WERI-Rb-1 (cell line): ENCODE data around the gene GAPVD1.

ENCODE experiments used
- DNase-seq: peaks from one replicate; pipeline ENCODE4 v3.0.0-alpha.2; 2020
- H3K27ac ChIP-seq: fragments of 250-450 bp; sonication (Bioruptor Pico); 2 replicates; pipeline ENCODE4 v1.5.1; 2020; ENCODE audit warnings: mild to moderate bottlenecking, moderate library complexity
- H3K27me3 ChIP-seq: fragments of 250-450 bp; sonication (Bioruptor Pico); 2 replicates; pipeline ENCODE4 v1.5.1; 2021; ENCODE audit warnings: mild to moderate bottlenecking, low read depth, moderate library complexity; ENCODE audit not compliant: insufficient read depth, severe bottlenecking
- H3K36me3 ChIP-seq: fragments of 250-450 bp; sonication (Bioruptor Pico); 2 replicates; pipeline ENCODE4 v1.5.1; 2020; ENCODE audit warnings: mild to moderate bottlenecking, moderate library complexity
- H3K4me3 ChIP-seq: 2 replicates; pipeline ENCODE4 v1.5.1; 2011; ENCODE audit warnings: low read depth, mild to moderate bottlenecking, control low read depth, low read length
- H3K9me3 ChIP-seq: fragments of 250-450 bp; sonication (Bioruptor Pico); 2 replicates; pipeline ENCODE4 v1.5.1; 2021; ENCODE audit warnings: mild to moderate bottlenecking, moderate library complexity; ENCODE audit not compliant: severe bottlenecking
- TF ChIP-seq, protein P1 (sequence below): IDR thresholded peaks from 2 replicates; pipeline ENCODE4 v1.5.1; 2011; ENCODE audit warnings: low read depth, mild to moderate bottlenecking, control low read depth, inconsistent platforms, low read length

GAPVD1 gene

DNA sequence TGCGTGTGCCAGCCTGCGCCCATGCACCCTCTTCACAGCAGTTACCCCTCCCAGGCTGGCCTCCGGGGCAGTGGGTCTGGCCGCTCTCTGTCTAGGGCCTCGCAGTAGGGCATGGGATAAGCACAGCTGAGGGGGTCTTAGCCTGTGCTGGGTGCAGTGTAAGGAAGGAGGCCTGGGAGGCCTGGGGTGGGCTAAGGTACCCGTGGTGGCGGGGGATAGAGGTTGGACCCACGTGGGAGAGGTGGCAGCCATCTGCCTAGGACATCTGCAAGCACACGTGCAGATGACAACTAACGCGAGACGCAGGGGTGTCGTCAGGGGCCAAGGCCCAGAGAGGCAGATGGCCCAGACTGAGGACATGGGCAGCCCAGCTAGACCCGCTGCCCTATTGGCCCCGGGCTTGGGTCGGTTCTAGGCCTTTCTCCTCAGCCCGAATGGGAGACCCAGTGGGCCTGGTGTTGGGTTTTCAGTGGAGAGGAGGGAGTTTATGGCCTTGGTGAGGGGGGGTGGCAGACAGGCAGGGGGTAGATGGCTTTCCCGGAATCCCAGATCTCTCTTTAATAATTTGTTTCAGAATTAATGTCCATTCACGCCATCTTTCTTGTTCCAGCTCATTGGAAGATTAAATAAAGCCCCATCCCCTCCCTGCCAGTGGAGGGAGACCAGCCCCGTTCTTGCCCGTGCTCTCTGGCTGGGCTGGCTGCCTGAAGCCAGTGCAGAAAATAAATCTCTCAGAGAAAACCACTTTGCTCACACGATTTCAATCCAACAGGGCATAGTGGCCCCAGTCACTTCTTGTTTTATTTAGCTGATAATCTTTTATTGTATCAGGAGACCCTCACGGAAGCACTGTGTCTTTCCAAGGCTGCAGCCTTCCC is 154.2 kb downstream of the GAPVD1 start:
- H3K9me3 ChIP-seq = no peaks in the 10 kb centered on the region
- no peaks in the 10 kb centered on the region for H3K36me3 ChIP-seq
- DNase-seq = no peak
- no peaks in the 10 kb centered on the region for H3K27me3 ChIP-seq
- H3K4me3 ChIP-seq = no peak overlapping the region
- TF ChIP-seq, protein P1, sequence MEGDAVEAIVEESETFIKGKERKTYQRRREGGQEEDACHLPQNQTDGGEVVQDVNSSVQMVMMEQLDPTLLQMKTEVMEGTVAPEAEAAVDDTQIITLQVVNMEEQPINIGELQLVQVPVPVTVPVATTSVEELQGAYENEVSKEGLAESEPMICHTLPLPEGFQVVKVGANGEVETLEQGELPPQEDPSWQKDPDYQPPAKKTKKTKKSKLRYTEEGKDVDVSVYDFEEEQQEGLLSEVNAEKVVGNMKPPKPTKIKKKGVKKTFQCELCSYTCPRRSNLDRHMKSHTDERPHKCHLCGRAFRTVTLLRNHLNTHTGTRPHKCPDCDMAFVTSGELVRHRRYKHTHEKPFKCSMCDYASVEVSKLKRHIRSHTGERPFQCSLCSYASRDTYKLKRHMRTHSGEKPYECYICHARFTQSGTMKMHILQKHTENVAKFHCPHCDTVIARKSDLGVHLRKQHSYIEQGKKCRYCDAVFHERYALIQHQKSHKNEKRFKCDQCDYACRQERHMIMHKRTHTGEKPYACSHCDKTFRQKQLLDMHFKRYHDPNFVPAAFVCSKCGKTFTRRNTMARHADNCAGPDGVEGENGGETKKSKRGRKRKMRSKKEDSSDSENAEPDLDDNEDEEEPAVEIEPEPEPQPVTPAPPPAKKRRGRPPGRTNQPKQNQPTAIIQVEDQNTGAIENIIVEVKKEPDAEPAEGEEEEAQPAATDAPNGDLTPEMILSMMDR = no peak
- no peak overlapping the region for H3K27ac ChIP-seq

DNA sequence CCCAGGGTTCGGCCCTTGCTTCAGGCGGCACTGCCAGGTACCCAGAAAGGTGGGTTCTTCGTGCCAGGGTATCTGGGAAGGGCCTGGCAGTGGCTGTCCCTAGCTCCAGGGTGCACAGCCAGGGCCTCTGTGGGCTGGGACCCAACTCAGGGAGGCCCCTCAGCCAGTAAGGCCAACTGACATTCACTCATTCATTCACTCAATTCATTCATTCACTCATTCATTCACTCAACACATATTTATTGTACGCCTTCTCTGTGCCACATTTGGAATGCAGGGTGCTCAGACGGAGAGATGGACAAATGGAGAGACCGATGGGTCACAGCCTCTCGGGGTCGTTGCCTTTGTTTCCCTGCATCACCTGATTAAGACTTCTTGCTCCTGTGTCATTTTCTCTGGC is 154.9 kb downstream of the GAPVD1 start:
- DNase-seq = no peak
- no peaks in the 10 kb centered on the region for H3K36me3 ChIP-seq
- no peak overlapping the region for H3K4me3 ChIP-seq
- TF ChIP-seq, protein P1 = no peak
- H3K9me3 ChIP-seq = no peaks in the 10 kb centered on the region
- H3K27ac ChIP-seq = no peak overlapping the region
- no peaks in the 10 kb centered on the region for H3K27me3 ChIP-seq
